Stomach (tissue), 9 donors: ENCODE data around the gene STRBP. TPM values are rescaled to one million over a fixed set of nuclear protein-coding genes. Genes with fewer than 3 reads are reported as not detected.

ENCODE experiments used
- DNase-seq, 2 donors: peaks; one replicate each; pipeline versions ENCODE4 v3.0.0 to v3.0.0-alpha.2; 2013 to 2019
- H3K27ac ChIP-seq, 5 donors: fragments of 200-600 bp in 4 of 5; sonication (generic) in 4 of 5; one replicate each; pipeline ENCODE4 v1.5.1; 2013 to 2019; ENCODE audit warnings: mild to moderate bottlenecking in 1 of 5, moderate library complexity in 1 of 5
- H3K27me3 ChIP-seq, 3 donors: fragments of 200-600 bp; sonication (generic); one replicate each; pipeline ENCODE4 v1.5.1; 2017 to 2019; ENCODE audit warnings: mixed run types in 1 of 3
- H3K36me3 ChIP-seq, 4 donors: fragments of 200-600 bp; sonication (generic); 1 replicate in 3 of 4; 2 replicates in 1 of 4; pipeline ENCODE4 v1.5.1; 2016 to 2019
- H3K4me1 ChIP-seq, 4 donors: fragments of 200-600 bp; sonication (generic); one replicate each; pipeline ENCODE4 v1.5.1; 2016 to 2019
- H3K4me3 ChIP-seq, 4 donors: fragments of 200-600 bp; sonication (generic) in 3 of 4; one replicate each; pipeline ENCODE4 v1.5.1; 2016 to 2019; ENCODE audit warnings: mild to moderate bottlenecking in 1 of 4
- H3K9me3 ChIP-seq, 4 donors: fragments of 200-600 bp; sonication (generic); one replicate each; pipeline ENCODE4 v1.5.1; 2016 to 2019
- CTCF ChIP-seq, 7 experiments: fragments of 450-650 bp in 4 of 7; fragments of 200-600 bp in 3 of 7; sonication (generic) in 3 of 7; IDR thresholded peaks; one replicate each; pipeline ENCODE4 v1.5.1; 2016 to 2019; ENCODE audit warnings: antibody characterized with exemption in 7 of 7, control low read depth in 2 of 7, mild to moderate bottlenecking in 1 of 7
- EP300 ChIP-seq: sonication (generic); formaldehyde crosslinking; IDR thresholded peaks from one replicate; pipeline ENCODE4 v1.6.1; 2017; ENCODE audit warnings: antibody characterized with exemption
- POLR2A ChIP-seq, 4 donors: fragments of 450-650 bp; IDR thresholded peaks; one replicate each; pipeline ENCODE4 v1.6.1; 2016; ENCODE audit warnings: antibody characterized with exemption in 4 of 4, control low read depth in 2 of 4, mild to moderate bottlenecking in 1 of 4, moderate library complexity in 1 of 4
- POLR2AphosphoS5 ChIP-seq, 3 donors: sonication (generic); formaldehyde crosslinking; IDR thresholded peaks; one replicate each; pipeline ENCODE4 v1.6.1; 2016; ENCODE audit warnings: antibody characterized with exemption in 3 of 3
- WGBS, 5 donors: extraction: QIAGEN DNeasy Blood & Tissue Kit in 3 of 5; methylation state at CpG; one replicate each; pipeline versions ENCODE4 v1.1.5 to v1.1.7; 2013 to 2018; 5-methylcytosine and 5-hydroxymethylcytosine counted together
- intact Hi-C: fragments of 100-400 bp; cut with DNase I; formaldehyde crosslinking; loops from one replicate; pipeline ENCODE4 v1.15.1; 2023; ENCODE audit warnings: low total_unique reads
- polyA plus RNA-seq, 3 donors: library from polyadenylated mRNA; stranded (reverse); fragments of 200-250 nt; gene quantifications; one replicate each; pipeline ENCODE4 v1.2.3, GENCODE V29; 2013
- total RNA-seq, 5 donors: library from RNA; depleted of rRNA; stranded (reverse); fragments of >200 nt; gene quantifications; one replicate each; pipeline versions ENCODE4 v1.1.0 to v1.2.3, GENCODE V29; 2014 to 2016
- donor health status: healthy with polysubstance abuse.
- donor health status: Bipolar disorder and iron deficiency.
- donor health status: healthy.

The STRBP gene
- total and polyA plus RNA-seq, 8 donors, result 5.5 to 21.0 (median 10.2) TPM

GRCh38 chr9:123131258-123131657 lies 137.1 kb downstream of the STRBP start:
- 64 to 100% (median 91%) methylated on average over 1 of the region's 1 CpG for WGBS, 5 donors
- H3K4me1 ChIP-seq, result no peaks in the 10 kb centered on the region
- intact Hi-C loops, result no loop called here
- no peaks in the 10 kb centered on the region for H3K9me3 ChIP-seq
- no peaks in the 10 kb centered on the region for H3K27me3 ChIP-seq
- H3K4me3 ChIP-seq, result no peak overlapping the region
- H3K36me3 ChIP-seq, result peaks cover 6 to 65% (median 48%) of the 10 kb centered on the region in 4 donors
- no peak for DNase-seq
- no peak overlapping the region for H3K27ac ChIP-seq
- TF ChIP-seq POLR2AphosphoS5 (IDR thresholded peaks at IDR 0.05) (no peak), POLR2A (IDR thresholded peaks at IDR 0.05) (no peak), EP300 (no peak), CTCF (IDR thresholded peaks at IDR 0.05) (no peak)

- intact Hi-C loops, result no loop called here
- WGBS, 5 donors, result 93 to 97% (median 94%) methylated on average over 1 of the region's 1 CpG
- H3K27me3 ChIP-seq, result no peaks in the 10 kb centered on the region
These were observed 139.0 kb downstream of the STRBP start for GRCh38 chr9:123129423-123129822.

GRCh38 chr9:123128591-123128990 lies 139.8 kb downstream of the STRBP start:
- WGBS, 5 donors, result 96 to 99% (median 98%) methylated on average over 4 of the region's 4 CpGs
- intact Hi-C loops, result no loop called here
- Histone ChIP-seq H3K4me1 (no peaks in the 10 kb centered on the region), H3K36me3 (peaks cover 0 to 60% (median 42%) of the 10 kb centered on the region in 4 donors), H3K4me3 (no peak overlapping the region), H3K9me3 (no peaks in the 10 kb centered on the region), H3K27ac (no peak overlapping the region), H3K27me3 (no peaks in the 10 kb centered on the region)
- TF ChIP-seq EP300, result no peak
- TF ChIP-seq POLR2AphosphoS5 (IDR thresholded peaks at IDR 0.05), result no peak
- TF ChIP-seq POLR2A (IDR thresholded peaks at IDR 0.05), result no peak
- no peak for TF ChIP-seq CTCF (IDR thresholded peaks at IDR 0.05)
- no peak for DNase-seq

More at GRCh38 chr9:123129423-123129822, 139.0 kb downstream of the STRBP start:
- Histone ChIP-seq H3K4me3 (no peak overlapping the region), H3K4me1 (no peaks in the 10 kb centered on the region), H3K9me3 (no peaks in the 10 kb centered on the region), H3K36me3 (peaks cover 0 to 60% (median 40%) of the 10 kb centered on the region in 4 donors), H3K27ac (no peak overlapping the region)
- TF ChIP-seq CTCF (IDR thresholded peaks at IDR 0.05), result no peak
- no peak for TF ChIP-seq EP300
- TF ChIP-seq POLR2A (IDR thresholded peaks at IDR 0.05), result no peak
- no peak for TF ChIP-seq POLR2AphosphoS5 (IDR thresholded peaks at IDR 0.05)
- no peak for DNase-seq

- intact Hi-C loops, result no loop called here
- no peaks in the 10 kb centered on the region for H3K27me3 ChIP-seq
- no peaks in the 10 kb centered on the region for H3K9me3 ChIP-seq
- DNase-seq, result no peak
- no peak overlapping the region for H3K4me3 ChIP-seq
- 86 to 96% (median 90%) methylated on average over 3 of the region's 3 CpGs for WGBS, 5 donors
- H3K4me1 ChIP-seq, result no peaks in the 10 kb centered on the region
- no peak for TF ChIP-seq POLR2AphosphoS5 (IDR thresholded peaks at IDR 0.05)
- no peak for TF ChIP-seq CTCF (IDR thresholded peaks at IDR 0.05)
- no peak for TF ChIP-seq EP300
- no peak for TF ChIP-seq POLR2A (IDR thresholded peaks at IDR 0.05)
- H3K27ac ChIP-seq, result no peak overlapping the region
- peaks cover 0 to 56% (median 38%) of the 10 kb centered on the region in 4 donors for H3K36me3 ChIP-seq
These were observed 140.8 kb downstream of the STRBP start for GRCh38 chr9:123127512-123128075.
